GM21447 (cell line): ENCODE data around the gene NRIP3.

Experiments
- ATAC-seq: cut with Tn5 transposase; IDR thresholded peaks from one replicate; pipeline ENCODE4 v1.9.1; 2021; ENCODE audit not compliant: unreplicated experiment

Gene NRIP3

GRCh38 chr11:9003573-9004182 is at the start of gene NRIP3:
Gene NRIP3 (minus strand): TSS chr11:9004001. CDS start chr11:9003935, 66 bp downstream.
- ATAC-seq, result no peak

GRCh38 chr11:9052316-9052715 is 48.5 kb upstream of the NRIP3 start:
- ATAC-seq, result no peak

GRCh38 chr11:9049959-9050358 is 46.2 kb upstream of the NRIP3 start:
- no peak for ATAC-seq

GRCh38 chr11:9047964-9048523 is 44.2 kb upstream of the NRIP3 start:
- no peak for ATAC-seq

- ATAC-seq, result no peak
Measured at GRCh38 chr11:9046481-9046880, 42.7 kb upstream of the NRIP3 start.

- no peak for ATAC-seq
Measured at GRCh38 chr11:9042488-9042887, 38.7 kb upstream of the NRIP3 start.

- ATAC-seq, result no peak
Measured at GRCh38 chr11:9041747-9042146, 37.9 kb upstream of the NRIP3 start.

- ATAC-seq, result no peak
Measured at GRCh38 chr11:9040410-9040809, 36.6 kb upstream of the NRIP3 start.

- no peak for ATAC-seq
Measured at GRCh38 chr11:9039863-9040262, 36.1 kb upstream of the NRIP3 start.

- no peak for ATAC-seq
Measured at GRCh38 chr11:9039198-9039597, 35.4 kb upstream of the NRIP3 start.

GRCh38 chr11:9038541-9038940 is 34.7 kb upstream of the NRIP3 start:
- no peak for ATAC-seq

GRCh38 chr11:9037963-9038362 is 34.2 kb upstream of the NRIP3 start:
- no peak for ATAC-seq

- ATAC-seq, result no peak
Measured at GRCh38 chr11:9037046-9037780, 33.4 kb upstream of the NRIP3 start.

GRCh38 chr11:9030601-9031000 is 26.8 kb upstream of the NRIP3 start:
- no peak for ATAC-seq

GRCh38 chr11:9029422-9029821 is 25.6 kb upstream of the NRIP3 start:
- no peak for ATAC-seq

- no peak for ATAC-seq
Measured at GRCh38 chr11:9028581-9028980, 24.8 kb upstream of the NRIP3 start.

GRCh38 chr11:9025101-9025850 is 21.5 kb upstream of the NRIP3 start:
- ATAC-seq, result no peak

- no peak for ATAC-seq
Measured at GRCh38 chr11:9022961-9023680, 19.3 kb upstream of the NRIP3 start.

GRCh38 chr11:9020916-9021315 is 17.1 kb upstream of the NRIP3 start:
- no peak for ATAC-seq

GRCh38 chr11:9019861-9020260 is 16.1 kb upstream of the NRIP3 start:
- no peak for ATAC-seq

GRCh38 chr11:9017773-9018172 is 14.0 kb upstream of the NRIP3 start:
- no peak for ATAC-seq
